Neural crest cell (in vitro differentiated cells): Measurements from ENCODE around the gene PGC. TPM values are rescaled to one million over a fixed set of nuclear protein-coding genes. Genes with fewer than 3 reads are reported as not detected.

Experiments used
- DNase-seq: peaks from one replicate; pipeline ENCODE4 v3.0.0; 2021; ENCODE audit warnings: low read depth, mixed read lengths, low spot score
- H3K27ac Mint-ChIP-seq: one replicate; pipeline ENCODE4 v1.8.0; 2021; ENCODE audit warnings: mild to moderate bottlenecking, mixed read lengths; ENCODE audit not compliant: unreplicated experiment
- H3K27me3 Mint-ChIP-seq: 2 replicates; pipeline ENCODE4 v1.8.0; 2021; ENCODE audit warnings: low read depth, mild to moderate bottlenecking, mixed read lengths
- H3K36me3 Mint-ChIP-seq: 2 replicates; pipeline ENCODE4 v1.8.0; 2021; ENCODE audit warnings: low read depth, mild to moderate bottlenecking, mixed read lengths
- H3K4me1 Mint-ChIP-seq: 2 replicates; pipeline ENCODE4 v1.8.0; 2021; ENCODE audit warnings: mixed read lengths
- H3K4me3 Mint-ChIP-seq: one replicate; pipeline ENCODE4 v1.8.0; 2021; ENCODE audit warnings: mild to moderate bottlenecking, mixed read lengths
- H3K9me3 Mint-ChIP-seq: 2 replicates; pipeline ENCODE4 v1.8.0; 2021; ENCODE audit warnings: mixed read lengths
- total RNA-seq: library from RNA; stranded (reverse); gene quantifications from 2 replicates; pipeline ENCODE4 v1.2.1, GENCODE V29; 2021
- TF ChIP-seq, protein P1 (sequence below): fragments of 200-600 bp; sonication (generic); conservative IDR thresholded peaks from 2 replicates; pipeline ENCODE4 v1.5.0; 2021; ENCODE audit warnings: antibody characterized with exemption, mild to moderate bottlenecking

Gene PGC
- total RNA-seq, 1 donor from 2014 or later: not detected

DNA sequence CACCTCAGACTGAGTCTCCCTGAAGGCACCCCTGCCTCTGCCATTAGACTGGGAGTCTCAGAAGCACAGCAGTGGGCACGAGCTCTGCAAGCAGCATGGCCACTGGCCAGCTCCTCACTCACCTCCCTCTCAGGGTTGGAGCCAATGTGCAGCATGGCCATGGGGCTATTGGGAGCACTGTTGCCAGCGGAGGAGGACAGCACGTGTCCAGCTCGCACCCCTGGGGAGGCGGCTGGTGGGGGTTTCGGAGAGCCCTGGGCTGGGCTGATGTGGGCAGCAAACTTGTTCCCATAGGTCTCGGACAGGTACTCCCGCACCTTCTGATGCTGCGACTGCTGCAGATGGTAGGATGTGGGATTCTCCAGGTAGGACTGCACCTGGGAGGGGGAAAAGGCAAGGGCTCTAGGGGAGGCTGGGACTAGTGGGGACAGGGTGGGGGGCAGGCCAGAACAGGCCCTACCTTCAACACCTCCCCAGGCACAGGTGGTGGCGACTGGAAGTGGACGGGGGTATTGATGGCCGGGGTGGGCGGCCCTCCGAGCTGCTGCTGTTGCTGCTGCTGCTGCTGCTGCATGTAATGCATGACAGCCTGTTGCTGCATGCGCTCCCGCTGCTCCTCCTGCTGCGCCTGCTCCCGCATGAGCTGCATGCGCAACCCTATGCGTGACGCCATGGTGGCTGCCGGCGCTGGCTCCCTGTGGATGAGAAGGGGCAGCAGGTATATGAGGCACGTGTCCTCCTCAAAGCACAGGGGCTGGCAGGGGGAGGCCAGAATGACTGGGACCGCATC, 56.5 kb downstream of the PGC start:
- TF ChIP-seq, protein P1, sequence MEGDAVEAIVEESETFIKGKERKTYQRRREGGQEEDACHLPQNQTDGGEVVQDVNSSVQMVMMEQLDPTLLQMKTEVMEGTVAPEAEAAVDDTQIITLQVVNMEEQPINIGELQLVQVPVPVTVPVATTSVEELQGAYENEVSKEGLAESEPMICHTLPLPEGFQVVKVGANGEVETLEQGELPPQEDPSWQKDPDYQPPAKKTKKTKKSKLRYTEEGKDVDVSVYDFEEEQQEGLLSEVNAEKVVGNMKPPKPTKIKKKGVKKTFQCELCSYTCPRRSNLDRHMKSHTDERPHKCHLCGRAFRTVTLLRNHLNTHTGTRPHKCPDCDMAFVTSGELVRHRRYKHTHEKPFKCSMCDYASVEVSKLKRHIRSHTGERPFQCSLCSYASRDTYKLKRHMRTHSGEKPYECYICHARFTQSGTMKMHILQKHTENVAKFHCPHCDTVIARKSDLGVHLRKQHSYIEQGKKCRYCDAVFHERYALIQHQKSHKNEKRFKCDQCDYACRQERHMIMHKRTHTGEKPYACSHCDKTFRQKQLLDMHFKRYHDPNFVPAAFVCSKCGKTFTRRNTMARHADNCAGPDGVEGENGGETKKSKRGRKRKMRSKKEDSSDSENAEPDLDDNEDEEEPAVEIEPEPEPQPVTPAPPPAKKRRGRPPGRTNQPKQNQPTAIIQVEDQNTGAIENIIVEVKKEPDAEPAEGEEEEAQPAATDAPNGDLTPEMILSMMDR: no peak
- Mint-ChIP-seq H3K4me3 (no peak overlapping the region), H3K9me3 (no peaks in the 10 kb centered on the region), H3K27ac (no peak overlapping the region), H3K27me3 (peaks cover 5% of the 10 kb centered on the region), H3K4me1 (no peaks in the 10 kb centered on the region), H3K36me3 (no peaks in the 10 kb centered on the region)
- DNase-seq: no peak

DNA sequence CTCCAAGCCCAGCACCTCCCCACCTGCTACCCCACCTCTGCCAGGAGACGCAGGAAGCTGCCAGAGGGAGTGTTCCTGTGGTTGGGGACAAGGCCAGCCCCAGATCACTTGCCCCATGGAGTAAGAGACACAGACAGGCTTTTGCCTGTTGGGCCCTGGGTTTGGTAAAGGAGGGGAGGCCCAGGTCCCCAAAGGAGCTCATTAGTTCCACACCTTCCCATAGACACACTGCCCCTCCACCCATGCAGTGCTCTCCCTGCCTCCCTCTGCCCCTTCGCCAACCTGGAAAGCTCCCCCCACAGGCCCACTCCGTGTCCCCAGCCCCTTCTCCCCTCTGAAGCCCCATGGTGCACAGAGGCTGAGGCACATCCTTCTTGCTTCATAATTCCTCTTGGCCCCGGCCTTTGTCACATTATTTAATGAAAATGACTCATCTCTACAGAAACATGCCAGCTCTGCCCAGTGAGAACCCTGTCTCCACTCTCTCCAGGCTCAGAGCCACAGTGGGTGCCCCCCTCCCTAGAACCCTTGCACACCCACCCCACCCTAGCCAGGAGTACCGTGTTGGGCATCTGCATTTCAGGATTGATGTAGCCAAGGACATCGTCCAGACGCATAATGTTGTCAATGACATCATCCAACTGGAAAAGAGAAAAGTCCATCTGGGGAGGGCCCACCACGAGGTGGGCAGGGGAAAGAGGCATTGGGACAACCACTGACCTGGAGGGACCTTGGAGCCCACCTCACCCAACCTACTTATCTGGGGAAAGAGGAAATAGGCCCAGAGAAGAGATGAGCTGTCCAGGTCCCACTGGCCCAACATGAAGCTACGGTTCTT, 57.8 kb downstream of the PGC start:
- H3K4me1 Mint-ChIP-seq: no peaks in the 10 kb centered on the region

DNA sequence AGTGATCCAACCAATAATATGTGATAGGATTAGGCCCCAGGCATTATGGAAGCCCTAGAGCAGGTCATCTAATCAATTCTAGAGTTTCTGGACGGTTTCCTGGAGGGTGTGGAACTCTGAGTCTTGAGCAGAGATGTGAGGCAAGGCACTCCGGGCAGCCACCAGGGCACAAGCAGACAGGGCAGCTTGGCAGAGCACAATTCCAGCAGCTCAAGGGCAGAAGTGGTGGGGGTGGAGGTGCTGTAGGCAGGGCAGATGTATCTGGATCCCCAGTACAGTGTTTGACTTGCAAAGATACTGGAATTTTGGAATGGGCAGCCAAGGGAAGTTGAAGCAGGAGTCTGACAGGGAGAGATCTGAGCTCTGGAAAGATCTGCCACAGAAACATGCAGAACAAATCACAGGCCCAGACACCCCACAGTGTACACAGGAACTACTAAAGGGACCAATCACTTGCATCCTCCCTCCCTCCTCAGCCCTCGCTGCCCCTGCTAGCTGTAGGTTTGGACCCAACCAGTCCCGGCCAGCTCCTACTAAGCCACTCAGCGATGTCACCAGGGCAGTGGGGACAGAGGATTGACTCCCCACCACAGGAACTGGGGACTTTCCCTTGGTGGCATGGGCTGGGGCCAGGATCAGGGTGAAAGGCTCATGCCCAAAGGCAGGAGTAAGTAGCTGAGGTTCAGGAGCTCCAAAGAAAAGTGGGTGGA, 58.8 kb downstream of the PGC start:
- TF ChIP-seq, protein P1: no peak
- H3K36me3 Mint-ChIP-seq: no peaks in the 10 kb centered on the region
- no peak overlapping the region for H3K4me3 Mint-ChIP-seq
- DNase-seq: no peak
- H3K4me1 Mint-ChIP-seq: peaks cover 5% of the 10 kb centered on the region
- no peaks in the 10 kb centered on the region for H3K9me3 Mint-ChIP-seq
- H3K27me3 Mint-ChIP-seq: peaks cover 2% of the 10 kb centered on the region
- no peak overlapping the region for H3K27ac Mint-ChIP-seq

More for the DNA sequence above, 57.8 kb downstream of the PGC start:
- Mint-ChIP-seq H3K9me3 (no peaks in the 10 kb centered on the region), H3K27ac (no peak overlapping the region), H3K27me3 (peaks cover 5% of the 10 kb centered on the region), H3K36me3 (no peaks in the 10 kb centered on the region), H3K4me3 (no peak overlapping the region)
- DNase-seq: no peak
- TF ChIP-seq, protein P1: no peak

DNA sequence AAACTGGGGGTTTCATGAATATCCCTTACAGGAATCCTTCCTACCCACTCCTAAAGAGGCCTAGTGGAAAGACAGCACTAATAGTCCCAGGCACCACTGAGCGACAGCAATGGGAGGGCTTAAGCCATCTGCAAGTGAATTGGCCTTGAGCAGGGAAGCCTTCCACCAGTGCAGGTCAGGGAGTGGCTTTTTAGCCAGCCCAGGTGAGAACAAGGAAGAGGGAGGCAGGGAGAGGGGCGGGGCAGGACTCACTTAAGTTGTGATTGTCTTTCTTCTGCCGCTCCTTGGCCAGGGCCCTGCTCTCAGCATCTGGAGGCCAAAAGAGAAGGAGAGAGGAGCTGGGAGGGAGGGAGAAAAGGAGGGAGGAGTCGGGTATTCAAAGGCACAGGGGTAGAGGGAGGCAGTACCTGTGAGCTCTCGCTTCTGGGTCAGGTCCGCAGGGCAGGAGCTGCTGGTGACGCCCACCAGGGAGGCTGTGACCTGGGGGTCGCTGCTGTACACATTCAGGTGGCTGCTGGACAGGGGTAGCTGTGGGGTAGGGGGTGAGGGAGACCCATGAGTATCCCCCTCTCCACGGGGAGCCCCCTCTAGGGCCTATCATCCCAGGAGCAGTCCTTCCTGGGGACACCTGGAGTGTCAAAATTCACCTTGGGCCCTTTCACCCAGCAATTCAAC, 59.6 kb downstream of the PGC start:
- Mint-ChIP-seq H3K27me3 (peaks cover 2% of the 10 kb centered on the region), H3K36me3 (no peaks in the 10 kb centered on the region), H3K9me3 (no peaks in the 10 kb centered on the region), H3K27ac (no peak overlapping the region), H3K4me1 (peaks cover 5% of the 10 kb centered on the region), H3K4me3 (no peak overlapping the region)
- no peak for DNase-seq
- TF ChIP-seq, protein P1: no peak

Other genes starting within 250 kb of the PGC start
- gene FOXP4, start 201.0 kb downstream of the PGC start, total RNA-seq: 57.9 and 62.4 TPM in 2 replicates
- 64.2 and 65.8 TPM in 2 replicates for gene MDFI, start 108.9 kb downstream of the PGC start, total RNA-seq
- gene TFEB, start 11.8 kb downstream of the PGC start, total RNA-seq: 1.1 and 1.3 TPM in 2 replicates
- gene FRS3, start 32.5 kb upstream of the PGC start, total RNA-seq: 6.8 and 7.1 TPM in 2 replicates
- gene PRICKLE4, start 33.4 kb upstream of the PGC start, total RNA-seq: 2.9 and 4.1 TPM in 2 replicates
- gene TOMM6, start 40.3 kb upstream of the PGC start, total RNA-seq: 248 and 249 TPM in 2 replicates
- gene USP49, start 148.0 kb upstream of the PGC start, total RNA-seq: 25.1 and 29.0 TPM in 2 replicates
- 34.8 and 37.5 TPM in 2 replicates for gene MED20, start 173.7 kb upstream of the PGC start, total RNA-seq
- 50.8 and 55.5 TPM in 2 replicates for gene BYSL, start 174.1 kb upstream of the PGC start, total RNA-seq
- 21.7 and 24.4 TPM in 2 replicates for gene CCND3, start 194.4 kb upstream of the PGC start, total RNA-seq